ENCODE results near the gene CP. TPM values are rescaled to one million over a fixed set of nuclear protein-coding genes. Genes with fewer than 3 reads are reported as not detected.

Gene CP
- polyA plus RNA-seq, 1 donor (not counting 4 experiments of a cell fraction or from before 2014, with no cell fraction given): 0.03 TPM

- H3K4me1 ChIP-seq (ENCODE audit: control insufficient read depth, extremely low read depth, insufficient read depth, low read length): peaks cover 7% of the 10 kb centered on the region
- TF ChIP-seq EZH2 (IDR thresholded peaks at IDR 0.05; ENCODE audit: low read length): no peak
- TF ChIP-seq, protein P1, sequence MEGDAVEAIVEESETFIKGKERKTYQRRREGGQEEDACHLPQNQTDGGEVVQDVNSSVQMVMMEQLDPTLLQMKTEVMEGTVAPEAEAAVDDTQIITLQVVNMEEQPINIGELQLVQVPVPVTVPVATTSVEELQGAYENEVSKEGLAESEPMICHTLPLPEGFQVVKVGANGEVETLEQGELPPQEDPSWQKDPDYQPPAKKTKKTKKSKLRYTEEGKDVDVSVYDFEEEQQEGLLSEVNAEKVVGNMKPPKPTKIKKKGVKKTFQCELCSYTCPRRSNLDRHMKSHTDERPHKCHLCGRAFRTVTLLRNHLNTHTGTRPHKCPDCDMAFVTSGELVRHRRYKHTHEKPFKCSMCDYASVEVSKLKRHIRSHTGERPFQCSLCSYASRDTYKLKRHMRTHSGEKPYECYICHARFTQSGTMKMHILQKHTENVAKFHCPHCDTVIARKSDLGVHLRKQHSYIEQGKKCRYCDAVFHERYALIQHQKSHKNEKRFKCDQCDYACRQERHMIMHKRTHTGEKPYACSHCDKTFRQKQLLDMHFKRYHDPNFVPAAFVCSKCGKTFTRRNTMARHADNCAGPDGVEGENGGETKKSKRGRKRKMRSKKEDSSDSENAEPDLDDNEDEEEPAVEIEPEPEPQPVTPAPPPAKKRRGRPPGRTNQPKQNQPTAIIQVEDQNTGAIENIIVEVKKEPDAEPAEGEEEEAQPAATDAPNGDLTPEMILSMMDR (optimal IDR thresholded peaks at IDR 0.05 in 1 of 3, IDR thresholded peaks at IDR 0.05 in 1 of 3, conservative IDR thresholded peaks at IDR 0.05 in 1 of 3; ENCODE audit: extremely low read depth in 1 of 3, insufficient read depth in 2 of 3, low read length in 3 of 3): no peak
- H3K27ac ChIP-seq (ENCODE audit: control insufficient read depth, insufficient read depth, low read length): no peak overlapping the region
- H3K4me2 ChIP-seq (ENCODE audit: control insufficient read depth, extremely low read depth, insufficient read depth, low read depth, low read length): no peak overlapping the region
- no peak for DNase-seq (ENCODE audit: low read depth, low spot score)
- H3K4me3 ChIP-seq (ENCODE audit: control insufficient read depth in 2 of 3, extremely low read depth in 1 of 3, insufficient read depth in 2 of 3, low read depth in 1 of 3, low read length in 3 of 3): no peak overlapping the region
- H3K9me3 ChIP-seq (ENCODE audit: control insufficient read depth, low read depth, low read length): no peaks in the 10 kb centered on the region
- H3K27me3 ChIP-seq (ENCODE audit: control insufficient read depth, extremely low read depth, insufficient read depth, low read length): no peaks in the 10 kb centered on the region
- no peak overlapping the region for H2AFZ ChIP-seq (ENCODE audit: control insufficient read depth, low read length)
- no peak overlapping the region for H3K9ac ChIP-seq (ENCODE audit: control insufficient read depth, extremely low read depth, insufficient read depth, low read length)
- no peaks in the 10 kb centered on the region for H3K79me2 ChIP-seq (ENCODE audit: control insufficient read depth, insufficient read depth, low read length)
- no peaks in the 10 kb centered on the region for H4K20me1 ChIP-seq (ENCODE audit: control insufficient read depth, extremely low read depth, insufficient read depth, low read length)
- no peaks in the 10 kb centered on the region for H3K9me1 ChIP-seq (ENCODE audit: control insufficient read depth, extremely low read depth, insufficient read depth, low read length)
- H3K36me3 ChIP-seq (ENCODE audit: control insufficient read depth in 2 of 2, extremely low read depth in 1 of 2, insufficient read depth in 2 of 2, low read length in 2 of 2): no peaks in the 10 kb centered on the region
- dilution Hi-C loops (cut with MboI; ENCODE audit: extremely low pct_ligation_motif_present, low sequenced_read_pairs): no loop called here
- no peak for FAIRE-seq
Observed at GRCh38 chr3:149195221-149195620, 26.4 kb downstream of the CP start.

DNA sequence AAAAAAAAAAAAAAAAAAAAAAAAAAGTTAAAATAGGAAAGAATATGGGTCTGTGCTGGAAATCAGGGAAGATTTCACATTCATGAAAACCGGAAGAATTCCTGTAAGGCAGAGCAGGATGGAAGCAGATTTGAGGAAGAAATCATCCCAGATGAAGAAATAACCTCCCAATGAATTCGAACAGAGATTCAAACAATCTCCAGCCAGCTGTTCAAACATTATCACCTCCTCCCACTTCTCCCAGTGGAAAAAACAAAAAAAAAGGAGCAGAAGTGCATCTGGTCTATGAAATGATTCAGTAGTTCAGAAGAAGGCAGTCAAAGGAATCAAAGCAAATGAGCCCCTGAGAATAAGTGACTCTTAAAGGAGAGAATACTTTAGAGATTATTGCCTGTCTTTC, 33.1 kb downstream of the CP start:
- H4K20me1 ChIP-seq (ENCODE audit: control insufficient read depth, extremely low read depth, insufficient read depth, low read length): no peaks in the 10 kb centered on the region
- H3K4me3 ChIP-seq (ENCODE audit: control insufficient read depth in 2 of 3, extremely low read depth in 1 of 3, insufficient read depth in 2 of 3, low read depth in 1 of 3, low read length in 3 of 3): no peak overlapping the region
- H3K4me1 ChIP-seq (ENCODE audit: control insufficient read depth, extremely low read depth, insufficient read depth, low read length): peaks cover 7% of the 10 kb centered on the region
- no peak overlapping the region for H3K9ac ChIP-seq (ENCODE audit: control insufficient read depth, extremely low read depth, insufficient read depth, low read length)
- H3K4me2 ChIP-seq (ENCODE audit: control insufficient read depth, extremely low read depth, insufficient read depth, low read depth, low read length): no peak overlapping the region
- H3K9me1 ChIP-seq (ENCODE audit: control insufficient read depth, extremely low read depth, insufficient read depth, low read length): no peaks in the 10 kb centered on the region
- FAIRE-seq: no peak
- H3K79me2 ChIP-seq (ENCODE audit: control insufficient read depth, insufficient read depth, low read length): no peaks in the 10 kb centered on the region
- no peaks in the 10 kb centered on the region for H3K36me3 ChIP-seq (ENCODE audit: control insufficient read depth in 2 of 2, extremely low read depth in 1 of 2, insufficient read depth in 2 of 2, low read length in 2 of 2)
- H3K9me3 ChIP-seq (ENCODE audit: control insufficient read depth, low read depth, low read length): no peaks in the 10 kb centered on the region
- TF ChIP-seq, protein P1 (optimal IDR thresholded peaks at IDR 0.05 in 1 of 3, IDR thresholded peaks at IDR 0.05 in 1 of 3, conservative IDR thresholded peaks at IDR 0.05 in 1 of 3; ENCODE audit: extremely low read depth in 1 of 3, insufficient read depth in 2 of 3, low read length in 3 of 3): no peak
- TF ChIP-seq EZH2 (IDR thresholded peaks at IDR 0.05; ENCODE audit: low read length): no peak
- no peak overlapping the region for H2AFZ ChIP-seq (ENCODE audit: control insufficient read depth, low read length)
- no peak for DNase-seq (ENCODE audit: low read depth, low spot score)
- no peak overlapping the region for H3K27ac ChIP-seq (ENCODE audit: control insufficient read depth, insufficient read depth, low read length)
- dilution Hi-C loops (cut with MboI; ENCODE audit: extremely low pct_ligation_motif_present, low sequenced_read_pairs): no loop called here
- H3K27me3 ChIP-seq (ENCODE audit: control insufficient read depth, extremely low read depth, insufficient read depth, low read length): no peaks in the 10 kb centered on the region

Data from keratinocyte (primary cell).